ENCODE data around the gene FBN2.

DNA sequence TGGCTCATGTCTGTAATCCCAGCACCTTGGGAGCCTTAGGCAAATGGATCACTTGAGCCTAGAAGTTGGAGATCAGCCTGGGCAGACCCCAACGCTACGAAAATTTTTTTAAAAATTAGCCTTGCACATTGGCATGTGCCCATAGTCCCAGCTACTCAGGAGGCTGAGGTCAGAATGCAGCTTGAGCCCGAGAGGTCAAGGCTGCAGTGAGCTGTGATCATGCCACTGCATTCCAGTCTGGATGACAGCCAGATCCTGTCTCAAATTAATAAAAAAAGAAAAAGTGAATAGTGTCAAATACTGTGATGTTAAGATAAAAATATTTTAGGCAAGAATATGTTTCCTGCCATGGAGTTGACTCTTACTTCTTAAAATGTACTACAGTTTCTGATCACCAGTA, 5.3 kb downstream of the FBN2 start:
- TF ChIP-seq, protein P1, sequence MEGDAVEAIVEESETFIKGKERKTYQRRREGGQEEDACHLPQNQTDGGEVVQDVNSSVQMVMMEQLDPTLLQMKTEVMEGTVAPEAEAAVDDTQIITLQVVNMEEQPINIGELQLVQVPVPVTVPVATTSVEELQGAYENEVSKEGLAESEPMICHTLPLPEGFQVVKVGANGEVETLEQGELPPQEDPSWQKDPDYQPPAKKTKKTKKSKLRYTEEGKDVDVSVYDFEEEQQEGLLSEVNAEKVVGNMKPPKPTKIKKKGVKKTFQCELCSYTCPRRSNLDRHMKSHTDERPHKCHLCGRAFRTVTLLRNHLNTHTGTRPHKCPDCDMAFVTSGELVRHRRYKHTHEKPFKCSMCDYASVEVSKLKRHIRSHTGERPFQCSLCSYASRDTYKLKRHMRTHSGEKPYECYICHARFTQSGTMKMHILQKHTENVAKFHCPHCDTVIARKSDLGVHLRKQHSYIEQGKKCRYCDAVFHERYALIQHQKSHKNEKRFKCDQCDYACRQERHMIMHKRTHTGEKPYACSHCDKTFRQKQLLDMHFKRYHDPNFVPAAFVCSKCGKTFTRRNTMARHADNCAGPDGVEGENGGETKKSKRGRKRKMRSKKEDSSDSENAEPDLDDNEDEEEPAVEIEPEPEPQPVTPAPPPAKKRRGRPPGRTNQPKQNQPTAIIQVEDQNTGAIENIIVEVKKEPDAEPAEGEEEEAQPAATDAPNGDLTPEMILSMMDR (conservative IDR thresholded peaks at IDR 0.05): no peak
- TF ChIP-seq EZH2 (IDR thresholded peaks at IDR 0.05; ENCODE audit: low read depth): no peak
